Retinal pigment epithelial cell (primary cell): ENCODE measurements around the gene ARIH2.

ENCODE experiments used
- DNase-seq: peaks from one replicate; pipeline ENCODE4 v3.0.0-alpha.2; 2010; ENCODE audit warnings: low read depth
- H3K4me3 ChIP-seq: 2 replicates; pipeline ENCODE4 v1.5.1; 2011; ENCODE audit warnings: mild to moderate bottlenecking, low read length, control low read depth, moderate library complexity
- CTCF ChIP-seq: conservative IDR thresholded peaks from 2 replicates; pipeline ENCODE4 v1.5.1; 2011; ENCODE audit warnings: low read depth, low read length, control low read depth, inconsistent platforms

The ARIH2 gene

GRCh38 chr3:49021213-49021812, 102.7 kb downstream of the ARIH2 start:
- TF ChIP-seq CTCF: no peak
- DNase-seq: peak; percentile 80
- H3K4me3 ChIP-seq: peak overlapping the region; percentile 83

GRCh38 chr3:49021813-49022687, 103.4 kb downstream of the ARIH2 start, which contains the start of gene NDUFAF3:
Gene NDUFAF3 (plus strand): TSS chr3:49022121. CDS start chr3:49022145, 24 bp downstream.
- H3K4me3 ChIP-seq: peak within 1 kb of the TSS; percentile 83
- peak; percentile 72 for DNase-seq
- peak; percentile 89 for TF ChIP-seq CTCF

GRCh38 chr3:49022688-49023171, 104.1 kb downstream of the ARIH2 start:
- H3K4me3 ChIP-seq: peak overlapping the region; percentile 83
- no peak for DNase-seq
- no peak for TF ChIP-seq CTCF

- no peak for DNase-seq
- H3K4me3 ChIP-seq: no peak overlapping the region
Observed at GRCh38 chr3:49023775-49024174, 105.1 kb downstream of the ARIH2 start.

GRCh38 chr3:49024449-49024848, 105.8 kb downstream of the ARIH2 start:
- H3K4me3 ChIP-seq: no peak overlapping the region
- no peak for TF ChIP-seq CTCF
- DNase-seq: no peak

More at GRCh38 chr3:49023775-49024174, 105.1 kb downstream of the ARIH2 start:
- no peak for TF ChIP-seq CTCF

GRCh38 chr3:49025005-49025792, 106.6 kb downstream of the ARIH2 start:
- DNase-seq: no peak
- H3K4me3 ChIP-seq: no peak overlapping the region
- no peak for TF ChIP-seq CTCF
